ENCODE measurements around the gene ADGRG6. TPM values are rescaled to one million over a fixed set of nuclear protein-coding genes. Genes with fewer than 3 reads are reported as not detected.

ADGRG6 gene
- total and polyA plus RNA-seq, 9 of the 15 experiments (the other 6 are each of a cell fraction or from before 2014, with no cell fraction given): under 0.01 to 0.11 (median 0.05) TPM; not detected in 5

DNA sequence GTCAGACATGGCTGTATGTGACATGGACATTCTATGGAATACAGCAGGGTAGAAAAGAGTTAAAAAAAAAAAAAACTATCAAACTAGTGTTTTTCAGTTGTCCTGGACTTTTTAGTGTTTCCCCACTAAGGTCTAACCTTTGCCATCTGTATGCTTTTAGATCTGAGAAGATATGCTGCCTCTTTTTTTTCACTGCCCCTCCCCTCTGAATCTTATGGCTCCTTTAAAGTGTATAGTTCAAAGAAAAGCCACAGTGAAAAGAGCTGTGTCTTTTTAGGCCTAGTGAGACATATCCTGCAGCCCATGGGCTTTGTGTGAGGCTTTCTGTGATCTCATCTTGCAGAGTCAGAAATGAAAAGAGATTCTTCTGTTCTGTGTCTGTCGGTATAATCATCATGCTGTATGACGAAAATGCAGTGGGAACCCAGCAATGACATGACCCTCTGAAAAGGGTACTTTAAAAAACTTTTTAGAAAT, 29.3 kb downstream of the ADGRG6 start:
- intact Hi-C loops (cut with micrococcal nuclease): no loop called here
- H3K27me3 ChIP-seq (ENCODE audit: control insufficient read depth in 2 of 2, insufficient read depth in 2 of 2, low read length in 2 of 2): no peaks in the 10 kb centered on the region
- no peaks in the 10 kb centered on the region for H3K4me1 ChIP-seq (replicated peaks in 1 of 2; ENCODE audit: control insufficient read depth in 2 of 2, insufficient read depth in 2 of 2, low read length in 2 of 2)
- in situ Hi-C loops (cut with MboI): no loop called here
- no peak overlapping the region for H2AFZ ChIP-seq (ENCODE audit: low read depth, low read length)
- H3K9me1 ChIP-seq (ENCODE audit: control insufficient read depth, insufficient read depth, low read length): no peaks in the 10 kb centered on the region
- 0% methylated on average over 2 of the region's 2 CpGs for WGBS (ENCODE audit: insufficient coverage, low coverage, missing lambda C conversion rate)
- H3K9me3 ChIP-seq (replicated peaks; ENCODE audit: control insufficient read depth, insufficient read depth, low read depth, low read length): no peaks in the 10 kb centered on the region
- FAIRE-seq (no peak), ATAC-seq (no peak), DNase-seq (ENCODE audit: extremely low read depth in 1 of 4, low spot score in 3 of 4) (no peak)
- ChIA-PET POLR2A (interaction anchor here (0.6 to 1.0 kb wide), 2 partner anchors 14 to 44 kb away, joined by 3 read pairs; no protein-coding TSS in a partner anchor), CTCF (ENCODE audit: low intra/inter-chr PET ratio) (no interaction called here)
- no peaks in the 10 kb centered on the region for H3K36me3 ChIP-seq (ENCODE audit: control insufficient read depth, insufficient read depth, low read length)
- no peak overlapping the region for H3K4me2 ChIP-seq (ENCODE audit: insufficient read depth, low read length)
- H4K20me1 ChIP-seq (replicated peaks; ENCODE audit: control insufficient read depth, insufficient read depth, low read length): no peaks in the 10 kb centered on the region
- H3K79me2 ChIP-seq (ENCODE audit: control insufficient read depth, insufficient read depth, low read length): no peaks in the 10 kb centered on the region
- H3K4me3 ChIP-seq: no peak overlapping the region
- BruUV-seq (replicated peaks): no TSS peak
- no peak overlapping the region for H3K27ac ChIP-seq (ENCODE audit: extremely low read depth, low read depth, low read length)
- H3K9ac ChIP-seq (ENCODE audit: insufficient read depth in 1 of 2, low read depth in 2 of 2, low read length in 2 of 2): no peak overlapping the region
- TF ChIP-seq NFE2L1 (tag; IDR thresholded peaks at IDR 0.05; ENCODE audit: borderline replicate concordance, low read depth) (no peak), KAT7 (CRISPR knock-in tag; IDR thresholded peaks at IDR 0.05; ENCODE audit: borderline replicate concordance) (no peak), TAF7 (tag; IDR thresholded peaks at IDR 0.05) (no peak), YY1 (IDR thresholded peaks at IDR 0.05; ENCODE audit: borderline replicate concordance in 1 of 3, control insufficient read depth in 1 of 3, extremely low read depth in 1 of 3, insufficient read depth in 3 of 3, insufficient read length in 1 of 3, insufficient replicate concordance in 2 of 3, low read depth in 1 of 3, low read length in 2 of 3) (no peak), TCF3 (CRISPR knock-in tag; IDR thresholded peaks at IDR 0.05) (no peak), TSC22D4 (tag; IDR thresholded peaks at IDR 0.05) (no peak), ZNF311 (CRISPR knock-in tag; IDR thresholded peaks at IDR 0.05) (no peak), XRCC4 (IDR thresholded peaks at IDR 0.05; ENCODE audit: extremely low read depth, insufficient read depth, insufficient read length) (no peak), ETV1 (tag; conservative IDR thresholded peaks at IDR 0.05; ENCODE audit: low read depth) (no peak), NUFIP1 (IDR thresholded peaks at IDR 0.05; ENCODE audit: partially characterized antibody) (no peak), RBM15 (IDR thresholded peaks at IDR 0.05; ENCODE audit: insufficient read depth, low read length) (no peak)
- TF ChIP-seq, protein P1, sequence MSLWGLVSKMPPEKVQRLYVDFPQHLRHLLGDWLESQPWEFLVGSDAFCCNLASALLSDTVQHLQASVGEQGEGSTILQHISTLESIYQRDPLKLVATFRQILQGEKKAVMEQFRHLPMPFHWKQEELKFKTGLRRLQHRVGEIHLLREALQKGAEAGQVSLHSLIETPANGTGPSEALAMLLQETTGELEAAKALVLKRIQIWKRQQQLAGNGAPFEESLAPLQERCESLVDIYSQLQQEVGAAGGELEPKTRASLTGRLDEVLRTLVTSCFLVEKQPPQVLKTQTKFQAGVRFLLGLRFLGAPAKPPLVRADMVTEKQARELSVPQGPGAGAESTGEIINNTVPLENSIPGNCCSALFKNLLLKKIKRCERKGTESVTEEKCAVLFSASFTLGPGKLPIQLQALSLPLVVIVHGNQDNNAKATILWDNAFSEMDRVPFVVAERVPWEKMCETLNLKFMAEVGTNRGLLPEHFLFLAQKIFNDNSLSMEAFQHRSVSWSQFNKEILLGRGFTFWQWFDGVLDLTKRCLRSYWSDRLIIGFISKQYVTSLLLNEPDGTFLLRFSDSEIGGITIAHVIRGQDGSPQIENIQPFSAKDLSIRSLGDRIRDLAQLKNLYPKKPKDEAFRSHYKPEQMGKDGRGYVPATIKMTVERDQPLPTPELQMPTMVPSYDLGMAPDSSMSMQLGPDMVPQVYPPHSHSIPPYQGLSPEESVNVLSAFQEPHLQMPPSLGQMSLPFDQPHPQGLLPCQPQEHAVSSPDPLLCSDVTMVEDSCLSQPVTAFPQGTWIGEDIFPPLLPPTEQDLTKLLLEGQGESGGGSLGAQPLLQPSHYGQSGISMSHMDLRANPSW (CRISPR knock-in tag; IDR thresholded peaks at IDR 0.05): no peak
- TF ChIP-seq, protein P2, sequence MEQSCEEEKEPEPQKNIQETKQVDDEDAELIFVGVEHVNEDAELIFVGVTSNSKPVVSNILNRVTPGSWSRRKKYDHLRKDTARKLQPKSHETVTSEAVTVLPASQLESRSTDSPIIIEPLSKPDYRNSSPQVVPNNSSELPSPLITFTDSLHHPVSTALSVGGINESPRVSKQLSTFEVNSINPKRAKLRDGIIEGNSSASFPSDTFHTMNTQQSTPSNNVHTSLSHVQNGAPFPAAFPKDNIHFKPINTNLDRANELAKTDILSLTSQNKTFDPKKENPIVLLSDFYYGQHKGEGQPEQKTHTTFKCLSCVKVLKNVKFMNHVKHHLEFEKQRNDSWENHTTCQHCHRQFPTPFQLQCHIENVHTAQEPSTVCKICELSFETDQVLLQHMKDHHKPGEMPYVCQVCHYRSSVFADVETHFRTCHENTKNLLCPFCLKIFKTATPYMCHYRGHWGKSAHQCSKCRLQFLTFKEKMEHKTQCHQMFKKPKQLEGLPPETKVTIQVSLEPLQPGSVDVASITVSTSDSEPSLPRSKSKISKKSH (CRISPR knock-in tag; IDR thresholded peaks at IDR 0.05): no peak
